DMS53 treated with DMSO at 0.1 percent for 48 hours (cell line): ENCODE results near the gene ENPEP.
A peak's percentile ranks its signal among the peaks of the same experiment; 100 is the strongest.
"Not testable (repeated sequence)": the region's sequence is repeated elsewhere in the genome, so short reads cannot be mapped to it uniquely, and the experiment has no call there.

Experiments
- DNase-seq: peaks from one replicate; lab custom pipeline; 2025; ENCODE audit not compliant: unreplicated experiment; lab: John Stamatoyannopoulos, UW

The ENPEP gene

DNA sequence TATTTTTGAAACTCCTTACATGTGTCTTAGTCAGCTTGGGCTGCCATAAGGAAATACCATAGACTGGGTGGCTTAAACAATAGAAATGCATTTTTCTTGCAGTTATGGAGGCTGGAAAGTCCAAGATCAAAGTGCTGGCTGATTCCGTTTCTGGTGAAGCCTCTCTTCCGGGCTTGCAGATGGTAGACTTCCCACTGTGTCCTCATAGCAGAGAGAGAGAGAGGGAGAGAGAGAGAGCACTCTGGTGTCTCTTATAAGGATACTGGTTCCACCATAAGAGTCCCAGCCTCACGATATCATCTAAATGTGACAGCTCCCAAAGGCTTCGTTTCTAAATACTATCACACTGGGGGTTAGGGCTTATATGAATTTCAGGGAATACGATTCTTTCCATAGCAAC lies 39.7 kb downstream of the ENPEP start:
- DNase-seq: peak; percentile 50

DNA sequence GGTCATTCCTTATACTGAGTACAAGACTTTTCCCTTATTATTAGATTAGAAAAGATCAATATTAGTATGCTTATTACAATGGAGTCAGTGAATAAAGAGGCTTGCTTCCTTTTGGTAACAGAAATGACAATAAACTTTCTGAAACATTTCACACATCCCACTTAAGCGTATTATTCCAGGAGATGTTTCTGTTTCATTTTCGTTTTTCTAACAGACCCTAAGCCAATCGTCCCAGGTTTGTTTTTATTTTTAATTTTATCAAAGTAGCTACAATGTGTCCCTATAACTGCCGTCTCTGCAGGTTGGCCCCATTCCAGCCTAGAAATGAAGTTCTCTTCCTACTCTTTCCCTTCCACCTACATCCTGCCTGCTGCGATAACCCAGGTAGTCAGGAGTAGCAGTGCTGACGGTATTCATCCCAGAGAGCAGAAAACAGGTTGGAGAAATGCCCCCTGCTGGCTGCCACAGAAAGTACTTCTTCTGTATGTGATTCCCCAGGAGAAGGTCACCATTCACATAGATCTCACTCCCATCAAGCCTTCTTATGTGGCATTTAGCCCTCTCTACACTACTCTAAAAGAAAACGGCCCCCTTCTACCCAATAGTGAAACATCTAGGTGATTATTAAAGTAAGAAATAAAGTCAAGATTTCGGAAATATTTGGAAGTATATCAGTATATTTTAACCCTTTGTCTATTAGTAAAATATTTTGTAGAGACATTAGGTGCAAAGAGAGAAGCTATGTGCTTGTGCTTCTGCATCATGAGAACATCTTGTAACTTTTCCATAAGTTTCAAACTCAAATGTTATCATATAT lies 40.4 kb downstream of the ENPEP start:
- peak; percentile 89 for DNase-seq

DNA sequence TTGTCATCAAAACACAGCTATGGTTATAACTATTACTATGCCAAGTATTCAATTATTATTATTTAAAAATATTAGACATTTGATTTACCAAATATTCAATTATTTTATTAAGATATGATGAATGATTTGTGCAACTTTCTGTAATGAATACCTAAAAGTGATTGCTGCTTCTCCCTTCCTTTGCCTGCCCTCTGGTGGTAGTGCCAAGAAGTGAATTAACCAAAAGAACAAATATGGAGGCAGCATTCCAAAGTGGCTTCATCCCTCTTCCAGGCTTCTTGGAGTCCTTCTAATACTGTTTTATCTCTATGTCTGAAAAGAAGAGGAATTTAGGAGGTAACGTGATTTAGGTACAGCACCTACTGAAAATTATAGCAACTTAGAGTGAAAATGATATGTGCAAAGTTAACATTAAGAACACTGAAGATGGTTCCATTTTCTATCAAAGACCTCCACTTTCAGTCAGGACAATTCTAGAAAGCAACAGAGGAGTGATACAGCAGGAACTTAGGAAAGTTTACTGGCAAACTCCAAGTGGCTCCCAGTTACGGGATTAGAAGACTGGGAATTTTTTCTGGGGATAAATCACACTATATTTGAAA lies 43.0 kb downstream of the ENPEP start:
- DNase-seq: peak; percentile 12

DNA sequence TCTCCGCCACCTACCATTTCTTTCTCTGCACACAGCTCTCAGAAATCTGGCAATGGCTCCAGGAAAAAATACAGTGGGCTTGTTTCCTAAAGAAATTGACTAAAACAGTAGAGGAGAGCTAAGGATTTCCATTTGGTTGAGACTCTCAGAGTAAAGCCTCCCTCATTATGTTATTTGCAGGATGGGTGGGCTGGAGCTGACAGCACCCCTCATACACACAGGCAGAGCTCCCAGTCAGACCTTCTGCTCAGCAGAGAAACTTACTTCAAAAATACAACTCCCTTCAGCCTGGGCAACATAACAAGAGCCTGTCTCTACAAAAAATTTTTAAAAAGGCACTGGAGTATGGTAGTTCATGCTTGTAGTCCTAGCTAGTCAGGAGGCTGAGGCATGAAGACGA lies 44.9 kb downstream of the ENPEP start:
- no peak for DNase-seq

DNA sequence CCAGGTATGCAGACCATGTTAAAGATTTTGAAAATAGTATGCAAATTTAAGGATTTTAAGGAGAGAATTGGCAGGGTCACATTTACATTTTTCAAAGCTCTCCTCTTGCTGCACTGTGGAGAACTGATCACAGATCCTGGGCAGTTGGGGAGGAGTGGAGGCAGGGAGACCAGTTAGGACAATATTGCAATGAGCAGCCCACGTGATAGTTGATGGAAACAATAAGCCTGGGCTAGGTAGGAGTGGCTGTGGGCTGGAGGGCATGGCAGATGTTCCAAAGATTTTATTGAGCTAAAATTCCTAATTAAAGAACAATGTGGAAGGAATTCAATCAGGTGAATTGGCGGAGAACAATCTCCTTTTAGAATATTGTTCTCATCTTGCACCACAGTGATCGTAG lies 50.6 kb downstream of the ENPEP start:
- no peak for DNase-seq

DNA sequence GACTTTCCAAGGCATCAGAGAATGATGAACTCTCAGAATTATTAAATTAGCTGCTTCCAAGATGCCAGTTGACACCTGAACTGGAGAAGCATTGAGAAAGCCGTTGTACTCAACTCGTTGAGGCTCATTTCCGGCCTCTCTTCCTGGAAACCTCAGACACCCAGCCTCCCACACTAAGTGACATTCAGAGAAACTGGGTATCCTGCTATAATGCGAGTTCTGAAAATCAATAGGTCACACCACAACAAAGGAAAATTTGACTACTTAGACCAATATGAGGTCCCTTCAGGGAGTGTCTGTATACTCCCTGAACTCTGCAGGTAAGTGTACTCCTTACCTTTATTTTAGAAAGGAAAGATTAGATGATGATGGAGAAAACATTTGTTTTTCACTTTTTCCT lies 51.2 kb downstream of the ENPEP start:
- no peak for DNase-seq

DNA sequence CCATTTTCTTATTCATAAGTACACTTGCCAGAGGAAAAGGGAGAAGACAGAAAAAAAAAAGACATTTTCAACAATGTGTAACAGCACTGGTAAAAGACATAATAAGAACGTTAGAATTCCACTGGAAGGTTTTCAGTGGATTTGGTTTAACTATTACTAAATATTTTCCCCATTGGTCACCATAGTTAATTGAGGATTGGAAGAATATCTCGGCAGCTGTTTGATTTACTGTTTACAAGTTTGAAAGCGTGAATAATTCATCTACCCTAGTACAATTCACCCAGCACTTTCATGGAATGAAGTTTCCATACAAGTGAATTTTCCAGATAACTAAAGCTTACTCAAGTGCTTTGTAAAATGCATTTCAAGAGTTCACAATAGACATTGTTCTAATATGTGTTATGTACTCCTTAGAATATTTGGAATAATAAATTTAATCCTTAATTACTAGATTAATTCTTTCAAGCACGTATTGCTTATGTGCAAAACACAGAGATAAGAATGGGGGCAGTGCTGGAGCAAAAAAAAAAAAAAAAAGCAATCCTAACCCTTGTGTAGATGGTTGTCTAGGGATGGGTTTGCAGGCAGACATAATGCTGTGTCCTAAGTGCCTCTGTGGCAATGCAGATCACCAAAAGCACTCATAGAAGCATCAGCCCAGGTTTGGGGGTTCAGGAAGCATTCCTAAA lies 57.1 kb downstream of the ENPEP start:
- peak; percentile 36 for DNase-seq

DNA sequence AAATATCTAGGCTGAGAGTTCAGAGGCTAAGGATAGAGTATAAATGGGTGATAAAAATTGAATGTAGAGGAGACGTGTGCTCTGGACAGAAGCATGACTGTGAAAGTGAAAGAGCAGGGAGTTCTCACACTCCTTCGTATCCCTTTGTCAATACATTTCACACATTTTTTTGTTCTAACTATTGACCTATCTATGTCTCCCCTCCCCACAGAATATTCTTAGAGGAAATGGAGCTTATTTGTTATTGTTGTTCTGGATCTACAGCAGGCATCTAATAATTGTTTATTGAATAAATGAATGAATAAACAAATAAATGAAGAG lies 57.6 kb downstream of the ENPEP start:
- no peak for DNase-seq

DNA sequence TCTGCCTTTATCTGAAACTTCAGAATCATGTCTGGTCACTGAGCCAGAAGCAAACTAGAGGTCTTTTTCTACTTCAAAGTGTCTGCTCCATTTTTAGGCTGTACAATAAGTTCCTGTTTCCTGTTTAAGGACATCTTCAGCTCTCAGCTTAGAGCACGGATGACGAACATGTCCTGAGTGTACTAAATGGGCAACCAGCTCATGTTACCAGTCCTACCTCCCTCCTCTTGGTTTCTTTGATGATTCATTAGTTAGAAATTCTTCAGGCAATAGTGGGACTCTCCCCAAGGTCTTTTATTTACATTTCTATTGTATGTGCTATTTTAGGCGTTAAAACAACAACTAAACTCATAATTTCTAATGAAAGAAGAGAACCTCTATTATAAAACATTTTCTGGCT lies 58.0 kb downstream of the ENPEP start:
- DNase-seq: peak; percentile 91

DNA sequence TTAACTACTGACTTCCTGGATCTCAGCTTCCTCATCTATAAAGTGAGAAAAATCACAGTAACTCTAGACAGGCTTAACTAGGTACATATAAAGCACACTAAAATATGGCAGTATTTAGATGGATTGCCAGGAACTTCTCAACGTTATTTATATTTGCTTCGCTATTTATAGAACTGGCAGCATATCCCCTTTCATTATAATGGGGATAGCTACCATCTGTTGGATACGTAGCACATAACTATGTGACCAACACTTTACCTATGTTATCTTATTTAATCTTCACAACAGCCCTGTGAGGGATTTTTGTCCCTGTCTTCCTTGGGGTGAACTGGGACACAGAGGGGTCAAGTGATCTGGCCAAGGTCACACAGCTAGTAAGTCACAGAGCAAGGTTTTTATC lies 64.6 kb downstream of the ENPEP start:
- DNase-seq: peak; percentile 4

DNA sequence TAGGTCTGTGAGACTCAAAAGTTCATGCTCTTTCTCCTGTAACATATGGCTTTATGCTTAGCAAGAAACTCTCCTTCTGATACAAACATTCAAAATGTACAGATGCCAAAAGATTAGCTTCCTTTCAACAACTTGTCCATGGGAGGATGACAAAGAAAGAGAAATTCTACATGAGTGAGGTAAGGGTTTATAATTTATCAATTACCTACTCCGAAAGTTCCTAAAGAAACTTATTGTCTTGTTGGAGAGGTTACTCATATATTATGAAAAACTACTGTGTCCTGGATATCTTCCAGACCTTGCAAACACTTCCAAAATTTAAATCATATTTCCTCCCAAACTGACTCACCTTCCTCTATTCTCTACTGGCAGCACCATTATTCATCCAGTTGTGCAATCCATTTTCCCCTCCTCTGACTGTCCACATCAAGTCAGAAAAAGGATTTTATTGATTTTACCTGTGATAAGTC lies 65.1 kb downstream of the ENPEP start:
- DNase-seq: no peak

DNA sequence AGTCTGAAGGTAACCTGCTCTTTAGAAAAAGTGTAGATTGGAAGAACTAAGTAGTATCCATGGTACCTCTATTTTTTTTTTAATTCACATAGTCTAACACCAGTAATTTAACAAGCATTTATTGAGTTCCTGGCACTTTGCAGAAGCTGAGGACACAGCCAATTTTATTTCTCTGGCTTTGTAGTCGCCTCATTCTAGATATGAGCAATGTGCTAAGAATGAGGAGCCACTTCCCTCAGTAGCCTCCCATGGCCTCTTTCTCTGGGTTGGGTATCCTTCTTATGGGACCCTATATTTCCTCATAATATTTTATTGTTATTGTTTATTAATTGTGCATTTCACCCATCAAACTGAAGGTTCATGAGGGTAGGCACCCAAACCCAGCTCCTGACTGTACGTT lies 67.6 kb downstream of the ENPEP start:
- DNase-seq: no peak

DNA sequence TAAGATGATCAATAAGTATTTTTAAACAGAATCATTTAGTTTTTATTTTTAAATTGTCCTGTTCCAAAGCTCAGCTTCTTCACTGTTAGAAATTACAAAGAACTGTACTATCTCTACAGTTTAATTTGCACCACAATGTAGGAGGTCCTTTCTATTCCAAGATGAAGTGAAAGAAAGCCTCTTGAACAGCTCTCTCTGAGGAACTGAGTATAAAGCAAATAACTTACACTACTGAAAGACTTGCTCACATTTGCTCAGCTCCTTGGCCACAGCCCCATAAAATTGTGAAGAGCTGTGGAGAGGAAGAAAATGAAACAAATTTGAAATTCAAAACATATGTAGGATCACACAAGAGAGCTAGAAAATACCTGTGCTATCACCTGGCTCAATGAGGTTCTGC lies 68.6 kb downstream of the ENPEP start:
- DNase-seq: no peak

DNA sequence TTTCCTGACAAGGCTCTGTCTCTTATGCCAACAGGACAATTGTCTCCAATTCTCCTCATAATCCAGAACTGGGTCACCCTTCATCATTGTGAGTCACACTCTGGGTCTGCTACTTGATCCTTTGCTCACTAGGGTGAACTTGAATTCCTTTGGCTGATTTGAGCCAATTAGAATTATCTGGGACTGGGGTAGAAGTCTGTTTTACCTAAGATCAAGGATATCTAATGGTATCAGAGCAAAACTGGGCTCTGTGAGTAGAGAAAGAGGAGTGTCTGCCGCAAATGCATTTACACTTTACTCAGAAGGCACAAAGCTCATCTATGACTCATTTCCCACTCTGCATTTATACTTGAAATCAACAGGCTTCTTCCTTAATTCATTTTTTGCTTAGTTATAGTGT lies 74.3 kb downstream of the ENPEP start:
- DNase-seq: peak; percentile 4

DNA sequence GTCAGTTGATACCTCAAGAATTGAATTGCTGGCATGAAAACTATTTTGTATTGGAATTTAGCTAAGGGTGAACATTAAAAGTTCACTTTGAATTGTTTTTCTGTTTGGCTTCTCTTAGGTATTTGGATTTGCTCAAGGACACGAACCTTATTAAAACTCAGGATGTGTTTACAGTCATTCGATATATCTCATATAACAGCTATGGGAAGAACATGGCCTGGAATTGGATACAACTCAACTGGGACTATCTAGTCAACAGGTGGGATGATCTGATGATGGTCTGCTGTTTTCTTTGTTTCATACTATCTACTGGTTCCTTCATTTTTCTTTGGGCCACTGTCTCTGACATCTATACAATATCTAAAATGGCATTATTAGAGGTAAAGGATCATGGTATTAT lies 77.2 kb downstream of the ENPEP start:
- no peak for DNase-seq

DNA sequence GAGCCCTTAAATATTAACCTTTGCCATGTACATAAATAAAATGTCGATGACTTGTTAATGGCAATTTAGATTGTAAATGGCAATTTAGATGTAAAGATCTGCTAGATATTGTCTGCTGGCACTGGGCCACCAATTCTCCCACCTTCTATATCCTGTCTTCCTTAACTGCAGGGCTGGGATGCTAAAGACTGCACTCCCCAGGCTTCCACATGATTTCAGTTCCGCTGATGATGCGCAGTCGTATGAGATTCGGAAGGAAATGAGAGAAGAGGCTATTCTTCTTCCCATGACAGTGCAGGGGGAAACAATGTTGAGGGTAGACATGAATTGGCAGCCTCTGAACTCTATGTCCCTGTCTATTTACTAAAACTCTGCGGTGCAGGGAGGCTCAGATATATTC lies 91.3 kb downstream of the ENPEP start:
- DNase-seq: no peak

DNA sequence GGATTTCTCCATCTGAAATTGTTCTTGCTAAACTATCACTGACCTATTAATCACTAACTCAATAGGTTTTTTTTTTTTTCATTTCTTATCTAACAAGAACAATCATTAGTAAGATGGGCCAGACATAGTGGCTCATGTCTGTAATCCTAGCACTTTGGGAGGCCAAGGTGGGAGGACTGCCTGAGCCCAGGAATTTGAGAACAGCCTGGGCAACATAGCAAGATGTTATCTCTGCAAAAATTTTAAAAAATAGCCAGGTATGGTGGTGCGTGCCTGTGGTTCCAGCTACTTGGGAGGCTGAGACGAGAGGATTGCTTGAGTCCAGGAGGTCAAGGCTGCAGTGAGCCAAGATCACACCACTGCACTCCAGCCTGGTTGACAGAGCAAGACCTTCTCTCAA lies 100.7 kb downstream of the ENPEP start:
- DNase-seq: not testable (repeated sequence)

DNA sequence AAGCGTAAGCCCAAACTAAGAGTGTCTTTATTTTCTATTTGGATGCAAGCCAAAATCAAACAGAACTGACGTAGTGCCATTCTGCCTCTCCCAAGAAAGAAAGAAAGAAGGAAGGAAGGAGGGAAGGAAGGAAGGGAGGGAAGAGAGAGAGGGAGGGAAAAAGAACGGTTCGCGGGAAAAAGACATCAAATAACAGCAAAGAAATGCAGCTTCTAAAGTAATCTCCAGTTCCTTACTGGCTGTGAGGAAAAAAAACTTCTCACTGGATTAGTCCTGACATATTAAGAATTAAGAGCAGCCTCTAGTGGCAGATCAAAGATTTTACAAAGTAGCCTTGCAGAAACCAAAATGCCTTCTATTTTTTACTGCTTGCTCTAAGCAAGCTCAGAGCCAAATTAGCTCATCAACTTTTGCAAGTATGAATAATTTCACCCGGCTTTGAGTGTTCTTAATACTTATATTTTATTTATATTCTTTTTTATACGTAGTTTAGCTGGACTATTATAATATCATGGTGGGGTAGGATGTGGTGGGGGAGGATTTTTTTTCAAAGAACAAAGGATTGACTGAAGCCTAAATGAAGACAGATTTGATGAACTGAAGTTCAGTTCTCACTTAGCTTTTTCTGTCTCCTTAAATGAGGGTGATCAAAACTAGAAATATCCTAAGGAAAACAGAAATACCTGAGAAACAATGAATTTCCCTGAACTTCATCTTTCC lies 110.3 kb downstream of the ENPEP start:
- peak; percentile 46 for DNase-seq

DNA sequence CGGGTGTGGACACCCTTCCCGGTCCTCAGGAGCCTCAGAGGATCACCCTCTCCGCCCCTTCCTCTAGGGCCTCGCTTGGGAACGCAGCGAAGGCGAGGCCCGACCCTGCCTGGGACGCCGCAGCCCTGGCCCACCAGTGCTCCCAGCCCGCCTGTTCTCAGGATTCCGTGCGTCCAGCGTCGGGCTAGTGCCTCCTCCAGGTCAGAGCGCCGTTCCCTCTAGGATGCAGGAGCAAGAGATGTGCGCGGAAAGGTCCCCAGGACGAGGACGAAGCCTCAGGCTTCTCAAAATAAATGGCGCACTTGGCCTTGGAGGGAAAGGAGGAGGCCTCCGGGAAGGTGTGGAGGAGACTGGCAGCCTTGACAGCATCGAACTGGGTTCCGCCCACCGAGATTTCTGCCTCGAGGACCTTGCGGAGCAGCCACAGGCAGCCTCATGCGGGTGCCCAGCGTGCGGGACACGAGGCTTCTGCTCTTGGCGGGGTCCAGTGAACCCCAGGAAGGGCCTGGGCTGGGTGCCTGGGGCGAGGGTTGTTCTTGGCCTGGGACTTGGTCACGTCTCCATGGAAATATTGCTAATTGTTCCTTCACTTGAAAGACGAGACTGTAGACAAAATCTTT lies 111.8 kb downstream of the ENPEP start:
- no peak for DNase-seq

DNA sequence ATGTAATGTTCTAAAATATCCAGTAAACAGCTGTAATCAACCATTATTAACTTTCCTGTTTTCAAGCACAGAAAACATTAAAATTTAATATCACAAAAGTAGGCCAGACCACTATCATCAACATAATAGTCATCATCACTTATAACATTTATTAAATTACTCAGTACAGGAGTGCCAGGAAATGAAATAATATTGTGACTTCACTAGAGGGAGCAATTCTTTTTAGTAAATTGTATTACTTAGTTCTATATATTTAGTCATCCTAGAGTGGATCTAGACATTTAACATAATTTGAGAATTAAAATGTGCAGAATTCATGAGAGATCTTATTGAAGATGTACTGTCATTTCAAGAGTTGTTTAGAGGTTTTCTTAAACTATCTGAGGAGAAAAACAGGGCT lies 113.3 kb downstream of the ENPEP start:
- DNase-seq: peak; percentile 5

DNA sequence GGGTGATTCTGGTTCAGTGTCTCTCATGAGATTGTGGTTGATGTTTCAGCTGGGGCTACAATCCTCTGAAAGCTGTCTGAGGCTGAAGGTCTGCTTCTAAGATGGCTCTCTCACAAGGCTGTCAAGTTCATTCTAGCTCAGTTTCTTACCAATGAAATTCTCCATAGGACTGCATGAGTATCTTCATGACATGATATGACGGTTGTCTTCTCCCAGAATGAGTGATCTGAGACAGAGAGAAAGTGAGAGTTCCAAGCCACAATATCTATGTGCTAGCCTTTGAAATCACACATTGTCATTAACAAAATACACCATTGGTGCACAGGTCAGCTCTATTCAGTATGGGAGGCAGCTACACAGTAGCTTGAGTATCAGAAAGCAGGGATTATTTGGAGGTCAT lies 119.6 kb downstream of the ENPEP start:
- DNase-seq: no peak
